DND-41 (cell line): Measurements from ENCODE around the gene OSBPL1A.

Source experiments
- ATAC-seq: fragments of 200-7000 bp; cut with Tn5 transposase; 3 replicates; pipeline ENCODE4 v1.9.1; 2021; ENCODE audit warnings: low read depth; ENCODE audit not compliant: insufficient read depth
- DNase-seq: peaks from one replicate; pipeline ENCODE4 v3.0.0-alpha.2; 2020
- H2AFZ ChIP-seq: 2 replicates; pipeline ENCODE4 v1.6.0; 2012; ENCODE audit warnings: low read depth, low read length
- H3K27ac ChIP-seq: 2 replicates; pipeline ENCODE4 v1.5.1; 2012; ENCODE audit warnings: low read length, inconsistent platforms
- H3K27me3 ChIP-seq: fragments of 200-600 bp; sonication (generic); 2 replicates; pipeline ENCODE4 v1.6.0; 2012; ENCODE audit warnings: low read length, mild to moderate bottlenecking, inconsistent platforms; ENCODE audit not compliant: insufficient read depth, poor library complexity
- H3K36me3 ChIP-seq: 2 replicates; pipeline ENCODE4 v1.5.1; 2012; ENCODE audit warnings: low read length, inconsistent platforms; ENCODE audit not compliant: insufficient read depth
- H3K4me1 ChIP-seq: 2 replicates; pipeline ENCODE4 v1.5.1; 2012; ENCODE audit warnings: mild to moderate bottlenecking, low read length; ENCODE audit not compliant: insufficient read depth
- H3K4me2 ChIP-seq: 2 replicates; pipeline ENCODE4 v1.6.0; 2012; ENCODE audit warnings: mild to moderate bottlenecking, moderate library complexity, low read length, inconsistent platforms; ENCODE audit not compliant: insufficient read depth
- H3K4me3 ChIP-seq, 2 experiments: fragments of 200-600 bp in 1 of 2; shearing (Covaris generic) in 1 of 2; 2 replicates each; pipeline ENCODE4 v1.5.1; 2012 to 2016; ENCODE audit warnings: inconsistent platforms in 2 of 2, low read length in 2 of 2, mild to moderate bottlenecking in 2 of 2, low read depth in 1 of 2, moderate library complexity in 1 of 2
- H3K79me2 ChIP-seq: 2 replicates; pipeline ENCODE4 v1.6.0; 2012; ENCODE audit warnings: low read length, inconsistent platforms; ENCODE audit not compliant: insufficient read depth
- H3K9ac ChIP-seq: 2 replicates; pipeline ENCODE4 v1.6.0; 2012; ENCODE audit warnings: low read depth, mild to moderate bottlenecking, inconsistent platforms, low read length, moderate library complexity
- H3K9me3 ChIP-seq: 2 replicates; pipeline ENCODE4 v1.5.1; 2012; ENCODE audit warnings: low read length, moderate library complexity, mild to moderate bottlenecking, inconsistent platforms; ENCODE audit not compliant: insufficient read depth, severe bottlenecking
- H4K20me1 ChIP-seq: 2 replicates; pipeline ENCODE4 v1.6.0; 2012; ENCODE audit warnings: low read length; ENCODE audit not compliant: insufficient read depth
- CTCF ChIP-seq: IDR thresholded peaks from 2 replicates; pipeline ENCODE4 v1.5.1; 2012; ENCODE audit warnings: borderline replicate concordance, low read length, moderate library complexity, mild to moderate bottlenecking; ENCODE audit not compliant: poor library complexity, severe bottlenecking; ENCODE audit errors: extremely low read depth
- EZH2 ChIP-seq: IDR thresholded peaks from 3 replicates; pipeline ENCODE4 v1.6.1; 2012; ENCODE audit warnings: borderline replicate concordance, low read depth, mild to moderate bottlenecking, moderate library complexity, low read length, inconsistent platforms; ENCODE audit not compliant: severe bottlenecking

Gene OSBPL1A

DNA sequence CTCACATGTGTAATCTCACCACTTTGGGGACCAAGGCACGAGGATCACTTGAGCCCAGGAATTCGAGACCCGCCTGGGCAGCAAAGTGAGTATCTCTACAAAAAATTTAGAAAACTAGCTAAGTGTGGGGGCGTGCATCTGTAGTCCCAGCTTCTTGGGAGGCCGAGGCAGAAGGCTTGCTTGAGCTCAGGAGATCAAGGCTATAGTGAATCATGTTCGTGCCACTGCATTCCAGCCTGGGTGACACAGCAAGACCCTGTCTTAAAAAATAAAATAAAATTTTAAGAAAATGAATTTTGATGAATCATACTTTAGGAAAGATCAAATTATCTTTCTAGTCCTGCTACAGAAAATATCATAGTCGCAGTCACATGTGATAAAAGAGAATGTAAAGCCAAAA, 211.8 kb downstream of the OSBPL1A start:
- H3K4me2 ChIP-seq: no peak overlapping the region
- DNase-seq (no peak), ATAC-seq (no peak)
- H3K27me3 ChIP-seq: peaks cover 25% of the 10 kb centered on the region
- H3K27ac ChIP-seq: no peak overlapping the region
- no peak for TF ChIP-seq EZH2
- no peak for TF ChIP-seq CTCF
- H2AFZ ChIP-seq: no peak overlapping the region
- no peaks in the 10 kb centered on the region; the same call in 1 of the 2 replicates for H4K20me1 ChIP-seq
- H3K79me2 ChIP-seq: no peaks in the 10 kb centered on the region
- no peak overlapping the region for H3K4me3 ChIP-seq
- no peaks in the 10 kb centered on the region for H3K9me3 ChIP-seq
- H3K9ac ChIP-seq: no peak overlapping the region
- H3K4me1 ChIP-seq: no peaks in the 10 kb centered on the region
- H3K36me3 ChIP-seq: no peaks in the 10 kb centered on the region

DNA sequence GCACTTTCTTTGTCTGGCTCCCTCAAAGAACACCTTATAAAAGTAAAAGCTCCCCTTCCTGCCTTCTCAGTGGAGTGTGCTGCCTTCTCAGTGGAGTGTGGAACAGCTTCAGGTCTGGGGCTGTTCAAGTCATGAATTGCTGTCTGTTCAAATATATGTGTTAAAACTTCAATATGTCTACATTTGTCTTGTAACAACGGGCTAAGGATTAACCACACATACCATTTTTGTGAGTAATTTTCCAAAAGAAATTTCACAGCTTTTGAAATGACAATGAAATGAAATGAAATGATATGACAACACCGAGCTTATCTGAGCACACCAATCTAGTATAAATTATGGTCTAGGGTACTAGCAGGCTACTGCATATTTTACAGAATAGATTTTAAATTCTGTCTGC, 215.8 kb downstream of the OSBPL1A start:
- H3K9ac ChIP-seq: no peak overlapping the region
- no peak overlapping the region for H2AFZ ChIP-seq
- no peaks in the 10 kb centered on the region for H3K27me3 ChIP-seq
- ATAC-seq (no peak), DNase-seq (no peak)
- no peaks in the 10 kb centered on the region for H3K9me3 ChIP-seq
- H3K36me3 ChIP-seq: no peaks in the 10 kb centered on the region
- no peaks in the 10 kb centered on the region; the same call in 1 of the 2 replicates for H4K20me1 ChIP-seq
- no peak for TF ChIP-seq EZH2
- TF ChIP-seq CTCF: no peak
- no peak overlapping the region for H3K27ac ChIP-seq
- H3K4me1 ChIP-seq: no peaks in the 10 kb centered on the region
- H3K4me3 ChIP-seq: no peak overlapping the region
- no peak overlapping the region for H3K4me2 ChIP-seq
- no peaks in the 10 kb centered on the region for H3K79me2 ChIP-seq

DNA sequence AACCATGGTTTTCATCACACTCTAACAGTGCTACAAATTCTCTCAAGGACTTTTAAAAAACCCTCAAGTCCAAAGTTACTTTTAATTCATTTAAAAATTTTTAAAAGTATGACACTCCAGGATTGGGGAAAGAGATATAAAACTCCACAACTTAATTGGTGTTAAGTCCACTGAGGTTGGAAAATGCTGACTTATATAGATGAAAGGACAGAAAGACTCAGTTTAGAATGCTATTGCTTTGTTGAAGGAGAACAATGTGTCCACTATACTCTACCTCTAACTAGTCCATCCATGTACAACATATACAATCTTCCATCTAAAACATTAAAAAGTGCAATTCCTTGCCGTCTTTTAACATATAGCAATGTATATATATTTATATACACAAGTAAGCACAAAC, 217.6 kb downstream of the OSBPL1A start:
- no peak for ATAC-seq
- Histone ChIP-seq H3K4me3 (no peak overlapping the region), H3K9ac (no peak overlapping the region), H2AFZ (no peak overlapping the region), H3K36me3 (no peaks in the 10 kb centered on the region), H3K79me2 (no peaks in the 10 kb centered on the region), H3K27me3 (no peaks in the 10 kb centered on the region), H3K27ac (no peak overlapping the region), H4K20me1 (no peaks in the 10 kb centered on the region; the same call in 1 of the 2 replicates), H3K4me1 (no peaks in the 10 kb centered on the region), H3K4me2 (no peak overlapping the region), H3K9me3 (no peaks in the 10 kb centered on the region)
- TF ChIP-seq EZH2 (no peak), CTCF (no peak)
- no peak for DNase-seq

DNA sequence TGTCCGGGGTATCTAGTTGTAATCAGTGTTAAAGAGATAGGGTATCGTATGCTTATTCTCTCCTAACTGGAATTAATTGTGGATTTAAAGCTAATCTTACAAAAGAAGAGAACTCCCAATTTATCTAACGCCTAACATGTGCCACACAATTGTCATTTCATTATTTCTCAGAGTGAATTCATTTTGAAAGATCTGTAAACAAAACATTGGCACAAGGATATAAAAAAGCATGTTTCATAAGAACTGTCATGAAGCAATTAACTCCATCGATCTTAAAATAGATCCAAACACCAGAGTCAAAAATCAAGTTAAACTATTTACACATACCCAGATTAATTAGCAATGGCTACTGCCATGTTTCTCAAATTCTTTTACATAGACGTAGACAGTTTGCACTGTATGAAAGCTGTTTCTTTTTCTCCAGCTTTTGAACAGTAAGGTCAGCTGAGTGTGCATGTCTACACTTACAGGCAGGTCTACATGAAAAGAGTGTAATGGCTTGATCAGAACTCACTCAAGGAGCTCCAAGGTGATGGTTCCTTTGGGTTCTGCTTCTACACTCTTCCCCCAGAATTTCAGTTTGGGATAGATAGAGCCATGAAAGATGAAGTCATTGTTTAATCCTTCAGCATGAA, 220.0 kb downstream of the OSBPL1A start:
- DNase-seq (no peak), ATAC-seq (no peak)
- Histone ChIP-seq H3K4me1 (no peaks in the 10 kb centered on the region), H3K9me3 (no peaks in the 10 kb centered on the region), H3K36me3 (no peaks in the 10 kb centered on the region), H3K27ac (no peak overlapping the region), H3K4me2 (no peak overlapping the region), H3K79me2 (no peaks in the 10 kb centered on the region), H4K20me1 (no peaks in the 10 kb centered on the region; the same call in 1 of the 2 replicates), H3K9ac (no peak overlapping the region), H2AFZ (no peak overlapping the region), H3K27me3 (no peaks in the 10 kb centered on the region), H3K4me3 (no peak overlapping the region)
- TF ChIP-seq EZH2: no peak
- no peak for TF ChIP-seq CTCF
